ENCODE results near the gene JTB. TPM values are rescaled to one million over a fixed set of nuclear protein-coding genes. Genes with fewer than 3 reads are reported as not detected.

The JTB gene
- 191 and 214 TPM in 2 replicates for total RNA-seq

DNA sequence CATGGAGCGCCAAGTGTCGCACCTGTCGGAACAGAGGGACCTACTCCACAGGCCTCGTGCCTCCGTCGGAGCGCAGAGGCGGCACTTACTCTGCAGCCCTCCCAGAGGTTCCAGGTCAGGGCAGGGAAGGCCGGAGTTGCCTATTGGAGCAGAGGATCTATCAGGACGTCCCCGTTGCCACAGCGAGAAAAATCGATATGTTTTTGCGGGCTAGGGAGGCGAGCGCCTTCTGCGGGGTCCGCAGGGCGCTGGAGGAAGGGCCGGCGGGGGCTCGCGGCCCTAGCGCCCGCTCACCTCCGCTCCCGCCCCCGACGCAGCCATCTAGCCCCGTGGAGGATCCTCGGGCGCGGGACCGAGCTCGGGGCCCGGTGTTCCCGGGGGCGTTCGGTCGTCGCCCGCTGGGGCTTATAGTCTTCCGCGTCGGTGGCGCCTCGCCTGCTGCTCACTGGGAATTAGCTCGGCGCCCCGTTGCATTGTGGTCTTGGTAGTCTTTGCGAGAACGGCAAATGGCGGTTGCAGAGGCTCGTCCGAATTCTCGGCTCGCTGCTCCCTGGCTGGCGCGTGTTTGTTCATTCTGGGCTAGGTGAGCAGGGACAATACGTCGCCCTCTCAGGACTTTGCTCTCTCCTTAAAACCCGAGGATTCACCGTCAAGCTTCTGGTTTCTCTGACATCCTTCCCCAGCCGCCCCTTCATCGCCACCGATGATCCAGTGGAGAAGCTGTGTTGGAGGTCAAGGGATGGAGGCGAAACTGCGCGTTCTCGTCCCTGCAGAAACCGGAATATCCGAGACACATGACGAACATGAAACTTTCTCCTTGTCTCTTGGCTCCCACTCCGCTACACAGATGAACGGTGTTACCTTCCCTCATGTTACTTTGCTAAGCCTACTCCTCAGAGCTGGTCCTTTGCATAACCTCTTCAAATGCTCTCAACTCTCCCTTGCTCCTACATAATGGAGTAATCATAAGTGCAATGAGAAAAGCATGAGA lies at the start of gene JTB:
Gene JTB (minus strand): TSS at position 425 of the 991 bp plus-strand sequence. CDS start 422 bp downstream, at position 3.

DNA sequence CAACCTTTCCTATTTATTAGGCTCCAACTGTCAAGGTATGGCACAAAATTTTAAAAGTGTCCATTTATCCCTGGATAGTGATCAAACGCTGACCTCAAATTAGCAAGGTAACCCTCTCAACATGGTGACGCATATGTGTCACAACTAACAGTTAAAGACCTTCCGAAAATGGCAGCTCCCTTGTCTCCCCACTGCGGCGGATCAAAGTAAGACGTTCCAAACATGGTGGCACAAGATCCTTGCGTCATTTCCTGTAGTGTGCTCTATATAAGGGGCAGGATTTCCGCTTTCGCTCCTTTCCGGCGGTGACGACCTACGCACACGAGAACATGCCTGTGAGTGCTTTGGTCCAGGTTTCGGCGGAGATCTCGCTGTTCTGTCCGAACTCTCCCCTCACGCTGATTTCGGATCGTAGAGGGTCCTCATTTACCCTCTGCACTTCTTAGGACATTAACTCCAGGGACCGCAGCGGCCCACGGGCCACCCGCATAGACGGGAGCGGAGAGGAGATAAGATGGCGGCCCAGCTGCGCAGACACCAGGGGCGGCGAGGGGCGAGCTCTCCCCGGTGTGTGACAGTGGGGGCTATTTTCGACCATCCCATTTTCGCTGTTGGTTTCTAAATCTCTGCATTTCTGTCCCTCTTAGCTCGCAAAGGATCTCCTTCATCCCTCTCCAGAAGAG lies 13.1 kb upstream of the JTB start, which contains the start of gene RPS27:
Gene RPS27 (plus strand): TSS at position 295 of the 683 bp plus-strand sequence. CDS start 35 bp downstream, at position 330.

DNA sequence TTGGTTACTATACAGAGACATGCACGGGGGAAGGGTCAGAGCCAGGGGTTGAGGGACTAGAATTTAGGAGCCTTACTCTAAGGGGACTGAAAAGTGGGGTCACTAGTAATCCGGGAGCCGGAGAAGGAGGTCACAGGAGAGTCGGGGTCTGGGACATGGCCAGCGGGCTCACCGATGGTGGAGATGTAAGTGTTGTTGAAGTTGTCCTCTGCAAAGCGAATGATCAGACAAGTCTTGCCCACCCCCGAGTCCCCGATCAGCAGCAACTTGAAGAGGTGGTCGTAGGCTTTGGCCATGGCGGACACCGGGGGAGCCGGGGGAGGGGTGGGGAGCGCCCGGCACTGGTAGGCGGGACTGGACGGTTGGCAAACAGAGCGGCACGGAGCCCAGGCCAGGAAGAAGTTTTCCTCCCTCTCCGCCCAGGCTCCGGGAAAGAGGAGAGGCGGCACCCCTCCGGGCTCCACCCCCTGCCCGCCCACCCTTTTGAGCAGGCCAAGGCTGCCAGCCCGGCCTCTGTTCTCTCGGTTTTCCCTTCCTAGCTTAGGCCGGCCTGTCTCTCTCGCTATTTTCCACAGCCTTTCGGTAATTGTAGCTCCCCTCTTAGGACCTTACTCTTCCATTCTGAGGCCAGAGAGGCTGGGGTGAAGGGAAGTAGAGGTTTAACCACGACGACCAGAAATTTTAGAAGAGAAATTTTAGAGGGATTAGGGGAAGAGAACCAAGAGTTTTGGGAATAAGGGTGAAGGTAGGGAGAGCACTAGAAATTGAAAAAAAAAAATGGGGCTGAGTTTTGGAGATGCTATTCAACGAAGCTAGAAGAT lies 8.7 kb upstream of the JTB start, which contains the start of gene RAB13:
Gene RAB13 (minus strand): TSS at position 399 of the 821 bp plus-strand sequence. CDS start 103 bp downstream, at position 296.

GRCh38 chr1:153967107-153967999 lies 10.1 kb downstream of the JTB start, which contains the start of gene CREB3L4:
CREB3L4 (plus strand) TSS chr1:153967902; CDS start chr1:153968526, 624 bp downstream.

GRCh38 chr1:153963030-153963849 lies 14.2 kb downstream of the JTB start, which contains the start of gene SLC39A1:
SLC39A1 (minus strand) TSS chr1:153963537; CDS start chr1:153962715, 822 bp downstream.

GRCh38 chr1:153958111-153958960 lies 19.1 kb downstream of the JTB start, which contains the start of gene CRTC2:
CRTC2 (minus strand) TSS chr1:153958612; CDS start chr1:153958497, 115 bp downstream.

GRCh38 chr1:153946622-153947241 lies 30.7 kb downstream of the JTB start, which contains the start of gene DENND4B:
DENND4B (minus strand) TSS chr1:153946718; CDS start chr1:153944374, 2,344 bp downstream.

Other genes starting within 250 kb of the JTB start
- 18.7 and 26.2 TPM in 2 replicates for gene INTS3, start 249.6 kb downstream of the JTB start, total RNA-seq
- gene SLC27A3, start 202.3 kb downstream of the JTB start, total RNA-seq = 7.3 and 8.2 TPM in 2 replicates
- gene GATAD2B, start 54.7 kb downstream of the JTB start, total RNA-seq = 5.4 and 7.5 TPM in 2 replicates
- 10.9 and 14.4 TPM in 2 replicates for gene DENND4B, start 31.0 kb downstream of the JTB start, total RNA-seq
- 10.1 and 11.0 TPM in 2 replicates for gene CRTC2, start 19.1 kb downstream of the JTB start, total RNA-seq
- 79.6 and 110 TPM in 2 replicates for gene SLC39A1, start 14.1 kb downstream of the JTB start, total RNA-seq
- gene CREB3L4, start 9.8 kb downstream of the JTB start, total RNA-seq = 5.7 and 7.1 TPM in 2 replicates
- 26.1 and 33.9 TPM in 2 replicates for gene RAB13, start 8.7 kb upstream of the JTB start, total RNA-seq
- gene RPS27, start 13.1 kb upstream of the JTB start, total RNA-seq = 2,121 and 2,616 TPM in 2 replicates
- gene NUP210L, start 177.4 kb upstream of the JTB start, total RNA-seq = not detected in 2 replicates
- gene TPM3, start 214.4 kb upstream of the JTB start, total RNA-seq = 438 and 559 TPM in 2 replicates
- not detected in 2 replicates for gene CFAP141, start 228.7 kb upstream of the JTB start, total RNA-seq
- 49.7 and 66.9 TPM in 2 replicates for gene UBAP2L, start 243.3 kb upstream of the JTB start, total RNA-seq

All from hair follicular keratinocyte (primary cell).